ENCODE measurements around the gene SLC27A6.

- no peak for TF ChIP-seq CTCF (IDR thresholded peaks at IDR 0.05)
- no peak for TF ChIP-seq POLR2A (IDR thresholded peaks at IDR 0.05)
These were observed 53.5 kb downstream of the SLC27A6 start for GRCh38 chr5:129018837-129019236.

All from breast epithelium (tissue), 3 donors.